Measurements from ENCODE around the gene RPRD1B.

GRCh38 chr20:38133680-38134426 is 100.3 kb downstream of the RPRD1B start:
- no peak for TF ChIP-seq POLR2A (IDR thresholded peaks at IDR 0.05)
- TF ChIP-seq CTCF (IDR thresholded peaks at IDR 0.05): no peak

Data from esophagus squamous epithelium (tissue), 4 donors.